Activated CD8-positive, alpha-beta T cell treated with anti-CD3 and anti-CD28 coated beads, Interleukin-2, amount 10 ng/mL, durations not matched to agents 7 days and 5 days (primary cell): ENCODE data around the gene HS1BP3. TPM values are rescaled to one million over a fixed set of nuclear protein-coding genes. Genes with fewer than 3 reads are reported as not detected.

ENCODE experiments used
- total RNA-seq, 2 experiments: library from RNA; stranded (reverse); gene quantifications; one replicate each; pipeline ENCODE4 v1.2.3, GENCODE V29; 2021

The HS1BP3 gene
- total RNA-seq, 2 experiments from 2014 or later, result 10.5 to 11.2 TPM

Other genes starting within 250 kb of the HS1BP3 start
- 1 to 10 TPM; 1.2 to 1.3 TPM for gene RHOB, start 204.0 kb downstream of the HS1BP3 start, total RNA-seq
- gene GDF7, start 16.0 kb upstream of the HS1BP3 start, total RNA-seq, result not detected
- gene LDAH, start 172.0 kb upstream of the HS1BP3 start, total RNA-seq, result 10 to 100 TPM; 24.5 to 31.7 TPM